GM18511 (cell line): ENCODE data around the gene ZNF787.

Experiments used
- ATAC-seq: cut with Tn5 transposase; IDR thresholded peaks from one replicate; pipeline ENCODE4 v1.9.1; 2021; ENCODE audit warnings: mild to moderate bottlenecking, moderate library complexity; ENCODE audit not compliant: unreplicated experiment

Gene ZNF787

GRCh38 chr19:56089344-56089743 is 31.8 kb downstream of the ZNF787 start:
- no peak for ATAC-seq

GRCh38 chr19:56088497-56089215 is 32.4 kb downstream of the ZNF787 start:
- no peak for ATAC-seq

- ATAC-seq = no peak
Observed at GRCh38 chr19:56087647-56088496, 33.2 kb downstream of the ZNF787 start.

GRCh38 chr19:56086671-56087430 is 34.2 kb downstream of the ZNF787 start:
- no peak for ATAC-seq

GRCh38 chr19:56085571-56086275 is 35.4 kb downstream of the ZNF787 start:
- no peak for ATAC-seq

GRCh38 chr19:56084835-56085536 is 36.1 kb downstream of the ZNF787 start:
- no peak for ATAC-seq

- no peak for ATAC-seq
Observed at GRCh38 chr19:56083668-56084067, 37.4 kb downstream of the ZNF787 start.

- peak; percentile 90 for ATAC-seq
Observed at GRCh38 chr19:56080669-56081401, 40.3 kb downstream of the ZNF787 start.

- ATAC-seq = no peak
Observed at GRCh38 chr19:56079609-56080008, 41.5 kb downstream of the ZNF787 start.

GRCh38 chr19:56076498-56076897 is 44.6 kb downstream of the ZNF787 start:
- ATAC-seq = no peak

GRCh38 chr19:56071151-56071550 is 49.9 kb downstream of the ZNF787 start:
- ATAC-seq = no peak

GRCh38 chr19:56069642-56070041 is 51.5 kb downstream of the ZNF787 start:
- no peak for ATAC-seq

GRCh38 chr19:56066152-56067023 is 54.7 kb downstream of the ZNF787 start:
- ATAC-seq = no peak

- no peak for ATAC-seq
Observed at GRCh38 chr19:56053596-56053995, 67.5 kb downstream of the ZNF787 start.
